Endothelial cell (in vitro differentiated cells): ENCODE data around the gene GALNT18. TPM values are rescaled to one million over a fixed set of nuclear protein-coding genes. Genes with fewer than 3 reads are reported as not detected.

ENCODE experiments used
- DNase-seq: peaks from one replicate; pipeline ENCODE4 v3.0.0; 2021; ENCODE audit warnings: low spot score
- H3K27ac Mint-ChIP-seq: one replicate; pipeline ENCODE4 v1.8.0; 2021; ENCODE audit warnings: mixed read lengths, inconsistent platforms; ENCODE audit not compliant: unreplicated experiment
- H3K27me3 Mint-ChIP-seq: one replicate; pipeline ENCODE4 v1.8.0; 2021; ENCODE audit warnings: mild to moderate bottlenecking, moderate library complexity, mixed read lengths, inconsistent platforms; ENCODE audit not compliant: unreplicated experiment
- H3K36me3 Mint-ChIP-seq: one replicate; pipeline ENCODE4 v1.8.0; 2021; ENCODE audit warnings: mild to moderate bottlenecking, low read depth, mixed read lengths, inconsistent platforms; ENCODE audit not compliant: unreplicated experiment
- H3K4me1 Mint-ChIP-seq: one replicate; pipeline ENCODE4 v1.8.0; 2021; ENCODE audit warnings: mild to moderate bottlenecking, mixed read lengths, inconsistent platforms; ENCODE audit not compliant: unreplicated experiment
- H3K4me3 Mint-ChIP-seq: one replicate; pipeline ENCODE4 v1.8.0; 2021; ENCODE audit warnings: mild to moderate bottlenecking, mixed read lengths, inconsistent platforms; ENCODE audit not compliant: unreplicated experiment
- H3K9me3 Mint-ChIP-seq: one replicate; pipeline ENCODE4 v1.8.0; 2021; ENCODE audit warnings: mixed read lengths, inconsistent platforms; ENCODE audit not compliant: unreplicated experiment
- total RNA-seq: library from RNA; stranded (reverse); fragmentation: NEBNext Ultra II Directional; extraction: Animal tissue kit (Norgen Biotek cat#: 25700); gene quantifications from one replicate; pipeline ENCODE4 v1.2.1, GENCODE V29; 2021; ENCODE audit not compliant: unreplicated experiment
- TF ChIP-seq, protein P1 (sequence below): fragments of 200-600 bp; sonication (generic); IDR thresholded peaks from one replicate; pipeline ENCODE4 v1.5.0; 2021; ENCODE audit warnings: antibody characterized with exemption; ENCODE audit not compliant: unreplicated experiment

GALNT18 gene
- total RNA-seq, 1 donor from 2014 or later: 87.6 TPM

DNA sequence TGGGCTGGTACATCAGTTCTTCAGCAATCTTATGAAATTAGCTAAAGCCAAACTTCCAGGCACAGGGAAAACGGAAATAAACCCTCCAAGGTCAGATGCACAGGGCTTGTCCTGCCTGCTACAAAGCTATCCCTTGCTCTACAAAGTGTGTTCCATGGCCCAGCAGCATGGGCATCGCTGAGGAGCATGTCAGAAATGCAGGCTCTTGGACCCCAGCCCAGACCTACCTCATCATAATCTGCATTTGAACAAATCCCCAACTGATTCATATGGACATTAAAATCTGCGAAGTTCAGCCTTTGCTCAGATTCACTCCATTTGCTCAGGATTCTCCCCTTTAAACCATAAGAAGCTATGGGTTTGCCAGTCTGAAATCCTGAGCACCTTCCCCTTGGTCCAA is 139.1 kb downstream of the GALNT18 start:
- Mint-ChIP-seq H3K9me3 (no peaks in the 10 kb centered on the region), H3K4me1 (peaks cover 12% of the 10 kb centered on the region), H3K4me3 (no peak overlapping the region), H3K27ac (no peak overlapping the region), H3K27me3 (peaks cover 1% of the 10 kb centered on the region), H3K36me3 (peaks cover 18% of the 10 kb centered on the region)
- TF ChIP-seq, protein P1, sequence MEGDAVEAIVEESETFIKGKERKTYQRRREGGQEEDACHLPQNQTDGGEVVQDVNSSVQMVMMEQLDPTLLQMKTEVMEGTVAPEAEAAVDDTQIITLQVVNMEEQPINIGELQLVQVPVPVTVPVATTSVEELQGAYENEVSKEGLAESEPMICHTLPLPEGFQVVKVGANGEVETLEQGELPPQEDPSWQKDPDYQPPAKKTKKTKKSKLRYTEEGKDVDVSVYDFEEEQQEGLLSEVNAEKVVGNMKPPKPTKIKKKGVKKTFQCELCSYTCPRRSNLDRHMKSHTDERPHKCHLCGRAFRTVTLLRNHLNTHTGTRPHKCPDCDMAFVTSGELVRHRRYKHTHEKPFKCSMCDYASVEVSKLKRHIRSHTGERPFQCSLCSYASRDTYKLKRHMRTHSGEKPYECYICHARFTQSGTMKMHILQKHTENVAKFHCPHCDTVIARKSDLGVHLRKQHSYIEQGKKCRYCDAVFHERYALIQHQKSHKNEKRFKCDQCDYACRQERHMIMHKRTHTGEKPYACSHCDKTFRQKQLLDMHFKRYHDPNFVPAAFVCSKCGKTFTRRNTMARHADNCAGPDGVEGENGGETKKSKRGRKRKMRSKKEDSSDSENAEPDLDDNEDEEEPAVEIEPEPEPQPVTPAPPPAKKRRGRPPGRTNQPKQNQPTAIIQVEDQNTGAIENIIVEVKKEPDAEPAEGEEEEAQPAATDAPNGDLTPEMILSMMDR: no peak
- no peak for DNase-seq

DNA sequence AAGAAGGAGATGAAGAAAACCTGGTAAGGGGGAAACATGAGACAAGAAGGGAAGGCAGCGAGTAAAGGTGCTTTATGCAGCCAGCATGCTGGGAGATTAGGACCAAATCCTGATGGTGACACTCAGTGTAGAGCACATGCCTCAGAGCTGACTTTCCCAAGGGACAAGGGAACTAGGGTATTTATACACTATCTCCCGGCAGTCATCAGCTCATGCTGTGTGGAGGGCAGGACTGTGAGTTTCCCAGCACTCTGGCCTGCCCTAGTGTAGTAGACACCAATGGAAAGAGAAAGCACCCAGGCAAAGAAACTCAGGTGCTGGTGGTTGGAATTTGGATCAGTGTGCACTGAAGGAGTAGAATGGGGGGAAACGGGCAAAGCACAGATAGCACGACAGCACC is 140.4 kb downstream of the GALNT18 start:
- H3K4me3 Mint-ChIP-seq: no peak overlapping the region
- peaks cover 1% of the 10 kb centered on the region for H3K27me3 Mint-ChIP-seq
- DNase-seq: no peak

DNA sequence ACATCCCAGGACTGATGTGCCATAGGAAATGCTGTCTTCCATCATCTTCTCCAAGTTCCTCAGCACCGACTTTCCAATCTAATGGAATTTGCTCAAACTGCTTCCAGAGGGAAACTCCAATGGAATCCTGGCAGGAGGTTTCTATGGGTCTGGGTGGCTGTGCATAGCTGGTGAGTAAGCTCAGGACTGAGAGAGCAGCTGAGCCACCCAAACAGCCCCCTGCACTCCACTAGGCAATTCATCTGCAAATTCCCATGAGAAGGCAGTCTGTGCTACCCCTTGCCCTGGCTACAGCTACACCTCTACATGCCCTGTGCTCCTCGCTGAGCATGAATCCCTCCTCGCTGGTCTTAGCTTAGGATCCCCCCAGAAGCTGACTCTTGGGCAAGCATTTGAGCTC is 140.8 kb downstream of the GALNT18 start:
- no peak for DNase-seq
- Mint-ChIP-seq H3K27ac (no peak overlapping the region), H3K36me3 (peaks cover 14% of the 10 kb centered on the region), H3K4me3 (no peak overlapping the region), H3K27me3 (peaks cover 3% of the 10 kb centered on the region), H3K4me1 (peaks cover 13% of the 10 kb centered on the region), H3K9me3 (no peaks in the 10 kb centered on the region)
- TF ChIP-seq, protein P1: no peak

More for the DNA sequence above, 140.4 kb downstream of the GALNT18 start:
- H3K9me3 Mint-ChIP-seq: no peaks in the 10 kb centered on the region
- H3K4me1 Mint-ChIP-seq: peaks cover 13% of the 10 kb centered on the region
- H3K27ac Mint-ChIP-seq: no peak overlapping the region
- H3K36me3 Mint-ChIP-seq: peaks cover 14% of the 10 kb centered on the region
- TF ChIP-seq, protein P1: no peak

DNA sequence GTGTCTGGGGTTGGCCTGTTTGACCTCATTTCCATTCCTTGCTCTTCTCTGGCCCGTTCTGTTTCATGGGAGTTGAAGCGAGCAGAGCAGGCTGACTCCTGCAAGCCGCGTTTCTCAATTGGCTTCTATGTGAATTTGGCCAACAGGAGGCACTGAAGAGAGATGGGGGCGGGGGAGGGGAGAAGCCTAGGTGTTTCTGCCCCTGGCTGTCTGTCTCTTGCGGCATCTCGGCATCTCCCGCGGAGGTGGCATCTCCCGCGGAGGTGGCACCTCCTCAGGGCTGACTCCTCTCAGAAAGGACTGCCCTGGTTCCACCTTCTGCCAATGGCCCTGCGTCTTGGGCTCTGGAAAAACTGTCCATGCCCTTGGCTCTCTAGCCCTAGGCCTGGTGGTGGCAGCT is 143.1 kb downstream of the GALNT18 start:
- no peak overlapping the region for H3K4me3 Mint-ChIP-seq
- peaks cover 18% of the 10 kb centered on the region for H3K36me3 Mint-ChIP-seq
- H3K27ac Mint-ChIP-seq: no peak overlapping the region
- TF ChIP-seq, protein P1: no peak
- DNase-seq: no peak
- H3K4me1 Mint-ChIP-seq: peaks cover 13% of the 10 kb centered on the region
- peaks cover 3% of the 10 kb centered on the region for H3K27me3 Mint-ChIP-seq
- H3K9me3 Mint-ChIP-seq: no peaks in the 10 kb centered on the region

DNA sequence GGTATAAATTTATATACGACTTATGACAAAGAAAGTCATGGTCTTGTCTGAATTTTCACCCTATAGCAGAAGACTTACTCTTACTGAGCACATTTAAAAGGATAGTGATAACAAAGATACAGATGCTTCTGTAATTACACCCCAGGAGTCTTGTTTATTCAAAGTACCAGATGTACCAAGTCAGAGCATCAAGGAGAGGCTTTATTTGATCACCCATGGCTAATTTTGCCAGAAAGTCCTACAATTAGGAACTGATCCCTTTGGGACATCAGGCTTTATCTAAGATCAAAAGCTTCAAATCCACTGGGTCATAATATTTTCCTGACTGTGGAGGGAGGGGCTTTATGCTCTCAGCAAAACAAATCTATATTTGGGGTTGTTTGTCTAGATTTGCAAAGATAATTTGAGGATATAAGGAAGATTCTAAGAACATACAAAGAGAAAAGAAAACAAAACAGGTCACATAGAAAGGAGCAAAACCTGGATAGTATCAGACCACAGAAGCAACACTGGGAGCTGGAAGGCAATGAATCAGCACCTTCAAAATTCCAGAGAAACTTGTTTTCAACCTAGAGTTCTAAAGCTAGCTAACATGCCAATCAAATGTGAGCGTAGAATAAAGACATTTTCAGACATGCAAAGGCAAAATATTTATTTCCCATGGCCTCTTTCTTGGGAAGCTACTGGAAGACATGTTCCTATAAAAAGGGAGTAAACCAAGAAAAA is 143.9 kb downstream of the GALNT18 start:
- TF ChIP-seq, protein P1: no peak
- DNase-seq: no peak
- Mint-ChIP-seq H3K36me3 (peaks cover 11% of the 10 kb centered on the region), H3K9me3 (no peaks in the 10 kb centered on the region), H3K27ac (no peak overlapping the region), H3K27me3 (peaks cover 3% of the 10 kb centered on the region), H3K4me3 (no peak overlapping the region), H3K4me1 (peaks cover 13% of the 10 kb centered on the region)
